GM12873 (cell line): ENCODE results near the gene NRXN3.

Experiments used
- TF ChIP-seq, protein P1 (sequence below): IDR thresholded peaks from 2 replicates; pipeline ENCODE4 v1.5.1; 2012; ENCODE audit warnings: low read depth, mild to moderate bottlenecking, moderate library complexity, low read length, control low read depth; ENCODE audit not compliant: insufficient read depth; ENCODE audit errors: missing control alignments

NRXN3 gene

GRCh38 chr14:79890527-79890926, 1720.4 kb downstream of the NRXN3 start:
- TF ChIP-seq, protein P1, sequence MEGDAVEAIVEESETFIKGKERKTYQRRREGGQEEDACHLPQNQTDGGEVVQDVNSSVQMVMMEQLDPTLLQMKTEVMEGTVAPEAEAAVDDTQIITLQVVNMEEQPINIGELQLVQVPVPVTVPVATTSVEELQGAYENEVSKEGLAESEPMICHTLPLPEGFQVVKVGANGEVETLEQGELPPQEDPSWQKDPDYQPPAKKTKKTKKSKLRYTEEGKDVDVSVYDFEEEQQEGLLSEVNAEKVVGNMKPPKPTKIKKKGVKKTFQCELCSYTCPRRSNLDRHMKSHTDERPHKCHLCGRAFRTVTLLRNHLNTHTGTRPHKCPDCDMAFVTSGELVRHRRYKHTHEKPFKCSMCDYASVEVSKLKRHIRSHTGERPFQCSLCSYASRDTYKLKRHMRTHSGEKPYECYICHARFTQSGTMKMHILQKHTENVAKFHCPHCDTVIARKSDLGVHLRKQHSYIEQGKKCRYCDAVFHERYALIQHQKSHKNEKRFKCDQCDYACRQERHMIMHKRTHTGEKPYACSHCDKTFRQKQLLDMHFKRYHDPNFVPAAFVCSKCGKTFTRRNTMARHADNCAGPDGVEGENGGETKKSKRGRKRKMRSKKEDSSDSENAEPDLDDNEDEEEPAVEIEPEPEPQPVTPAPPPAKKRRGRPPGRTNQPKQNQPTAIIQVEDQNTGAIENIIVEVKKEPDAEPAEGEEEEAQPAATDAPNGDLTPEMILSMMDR = no peak

- TF ChIP-seq, protein P1 = no peak
Measured at GRCh38 chr14:79896009-79896408, 1725.8 kb downstream of the NRXN3 start.

- TF ChIP-seq, protein P1 = no peak
Measured at GRCh38 chr14:79899610-79900009, 1729.4 kb downstream of the NRXN3 start.

DNA sequence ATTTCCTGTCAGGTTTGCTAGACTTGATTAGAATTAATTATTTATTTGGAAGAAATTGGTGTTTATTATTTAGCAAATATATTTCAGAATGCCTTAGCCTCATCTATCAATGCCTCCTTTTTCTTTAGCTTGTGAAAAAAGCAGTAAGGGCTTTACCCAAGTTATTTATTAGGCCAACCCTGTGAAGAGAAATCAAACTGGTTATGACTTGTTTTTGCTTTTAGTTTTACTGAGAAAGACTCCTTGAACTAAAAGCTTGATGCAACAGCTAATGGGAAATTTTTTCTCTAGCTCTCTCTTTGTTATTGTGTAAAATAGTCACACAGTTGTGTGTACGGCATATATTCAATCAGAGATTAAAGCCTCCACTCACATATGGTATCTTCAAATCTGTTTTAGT, 1734.3 kb downstream of the NRXN3 start:
- TF ChIP-seq, protein P1 = no peak

- TF ChIP-seq, protein P1 = no peak
Measured at GRCh38 chr14:79906994-79907393, 1736.8 kb downstream of the NRXN3 start.

GRCh38 chr14:79910086-79910485, 1739.9 kb downstream of the NRXN3 start:
- TF ChIP-seq, protein P1 = no peak

- TF ChIP-seq, protein P1 = no peak
Measured at GRCh38 chr14:79911744-79912143, 1741.6 kb downstream of the NRXN3 start.
